SK-N-SH (cell line): ENCODE results near the gene CBS. TPM values are rescaled to one million over a fixed set of nuclear protein-coding genes. Genes with fewer than 3 reads are reported as not detected.

Source experiments
- CTCF ChIA-PET: fragments of 300-600, 350-600 bp; formaldehyde crosslinking; extraction: SDS; loops from one replicate; lab custom pipeline; 2021; lab: Yijun Ruan, JAX
- POLR2A ChIA-PET: fragments of 350-600 bp; sonication (Branson Sonifier 250); formaldehyde crosslinking; extraction: SDS; loops from one replicate; lab custom pipeline; 2020; ENCODE audit warnings: antibody characterized with exemption, inconsistent platforms; lab: Yijun Ruan, JAX
- DNase-seq: peaks from one replicate; pipeline ENCODE4 v3.0.0; 2012
- H2AFZ ChIP-seq: fragments of 200-600 bp; sonication (generic); 2 replicates; pipeline ENCODE4 v1.8.1; 2016; ENCODE audit warnings: antibody characterized with exemption, mild to moderate bottlenecking, low read depth
- H3F3A ChIP-seq: fragments of 200-600 bp; sonication (generic); replicated peaks from 2 replicates; pipeline ENCODE3; 2016; ENCODE audit warnings: antibody characterized with exemption, mild to moderate bottlenecking; ENCODE audit not compliant: insufficient read depth
- H3K27ac ChIP-seq, 2 experiments: fragments of 200-500 bp in 1 of 2; fragments of 200-600 bp in 1 of 2; sonication (Bioruptor generic) in 1 of 2; sonication (generic), shearing (Covaris generic) in 1 of 2; 2 replicates each; pipeline versions ENCODE4 v1.5.1 to v1.6.1; 2014 to 2016; ENCODE audit warnings: low read depth in 2 of 2, inconsistent platforms in 1 of 2, low read length in 1 of 2, mild to moderate bottlenecking in 1 of 2, mixed read lengths in 1 of 2
- H3K27me3 ChIP-seq: fragments of 200-600 bp; sonication (generic), shearing (Covaris generic); 2 replicates; pipeline ENCODE4 v1.6.1; 2016; ENCODE audit warnings: mixed run types; ENCODE audit not compliant: insufficient read depth
- H3K36me3 ChIP-seq, 2 experiments: fragments of 200-500 bp in 1 of 2; fragments of 200-600 bp in 1 of 2; sonication (Bioruptor generic) in 1 of 2; sonication (generic) in 1 of 2; replicated peaks in 1 of 2; 2 replicates each; pipeline versions ENCODE3 to v1.5.1; 2014 to 2016; ENCODE audit warnings: low read length in 1 of 2, mild to moderate bottlenecking in 1 of 2; ENCODE audit not compliant: insufficient read depth in 2 of 2, control insufficient read depth in 1 of 2
- H3K4me1 ChIP-seq, 2 experiments: fragments of 200-500 bp in 1 of 2; fragments of 200-600 bp in 1 of 2; sonication (Bioruptor generic) in 1 of 2; sonication (generic), shearing (Covaris generic) in 1 of 2; 2 replicates each; pipeline versions ENCODE4 v1.5.1 to v1.6.1; 2014 to 2016; ENCODE audit warnings: low read depth in 1 of 2, low read length in 1 of 2, mixed run types in 1 of 2; ENCODE audit not compliant: insufficient read depth in 2 of 2, control insufficient read depth in 1 of 2
- H3K4me2 ChIP-seq: fragments of 200-600 bp; sonication (generic), shearing (Covaris generic); 2 replicates; pipeline ENCODE4 v1.6.1; 2017; ENCODE audit warnings: mixed run types
- H3K4me3 ChIP-seq, 2 experiments: fragments of 200-500 bp in 1 of 2; fragments of 200-600 bp in 1 of 2; sonication (Bioruptor generic) in 1 of 2; sonication (generic), shearing (Covaris generic) in 1 of 2; 2 replicates each; pipeline versions ENCODE4 v1.5.1 to v1.8.1; 2014 to 2016; ENCODE audit warnings: low read depth in 2 of 2, inconsistent platforms in 1 of 2, low read length in 1 of 2, mild to moderate bottlenecking in 1 of 2, mixed read lengths in 1 of 2, moderate library complexity in 1 of 2
- H3K79me2 ChIP-seq: fragments of 200-600 bp; sonication (generic); 2 replicates; pipeline ENCODE4 v1.8.1; 2017; ENCODE audit warnings: mild to moderate bottlenecking; ENCODE audit not compliant: insufficient read depth
- H3K9ac ChIP-seq: fragments of 200-600 bp; sonication (generic); 2 replicates; pipeline ENCODE4 v1.6.1; 2017; ENCODE audit warnings: mixed run types
- H3K9me2 ChIP-seq: fragments of 200-600 bp; sonication (generic); 2 replicates; pipeline ENCODE4 v1.6.1; 2017; ENCODE audit warnings: mixed run types
- H3K9me3 ChIP-seq: fragments of 200-600 bp; sonication (generic); 2 replicates; pipeline ENCODE4 v1.6.1; 2017; ENCODE audit warnings: mixed run types, mild to moderate bottlenecking, moderate library complexity
- H4K20me1 ChIP-seq: fragments of 200-600 bp; sonication (generic); 2 replicates; pipeline ENCODE4 v1.6.1; 2017; ENCODE audit warnings: mild to moderate bottlenecking, mixed run types; ENCODE audit not compliant: insufficient read depth
- ELF1 ChIP-seq: IDR thresholded peaks from 2 replicates; pipeline ENCODE4 v1.4.0; 2012
- EP300 ChIP-seq, 2 experiments: IDR thresholded peaks; 2 replicates each; pipeline versions ENCODE4 v1.4.0 to v1.6.1; 2012; ENCODE audit warnings: borderline replicate concordance in 1 of 2, low read depth in 1 of 2, low read length in 1 of 2
- FOXM1 ChIP-seq: IDR thresholded peaks from 2 replicates; pipeline ENCODE4 v1.4.0; 2012; ENCODE audit warnings: low read depth, mild to moderate bottlenecking
- GABPA ChIP-seq: IDR thresholded peaks from 2 replicates; pipeline ENCODE4 v1.4.0; 2012; ENCODE audit warnings: low read depth, mild to moderate bottlenecking
- GATA2 ChIP-seq: sonication (generic); formaldehyde crosslinking; IDR thresholded peaks from 2 replicates; pipeline ENCODE4 v1.5.0; 2020; ENCODE audit warnings: mild to moderate bottlenecking, missing genetic modification reagents
- IRF3 ChIP-seq: fragments of 150-350 bp; IDR thresholded peaks from 2 replicates; pipeline ENCODE4 v1.6.1; 2016; ENCODE audit warnings: mild to moderate bottlenecking, low read depth, low read length
- JUND ChIP-seq: IDR thresholded peaks from 2 replicates; pipeline ENCODE4 v1.4.0; 2012
- MEF2A ChIP-seq: IDR thresholded peaks from 2 replicates; pipeline ENCODE4 v1.4.0; 2012; ENCODE audit warnings: low read depth, borderline replicate concordance
- MXI1 ChIP-seq: IDR thresholded peaks from 2 replicates; pipeline ENCODE4 v1.6.1; 2012; ENCODE audit warnings: mild to moderate bottlenecking, low read depth, low read length, improper control_type of control experiment
- NFIC ChIP-seq: IDR thresholded peaks from 2 replicates; pipeline ENCODE4 v1.4.0; 2012; ENCODE audit warnings: borderline replicate concordance
- NRF1 ChIP-seq: IDR thresholded peaks from 2 replicates; pipeline ENCODE4 v1.6.1; 2012; ENCODE audit warnings: low read depth, mild to moderate bottlenecking, low read length
- POLR2AphosphoS5 ChIP-seq: IDR thresholded peaks from 2 replicates; pipeline ENCODE4 v1.6.1; 2012; ENCODE audit warnings: low read depth, low read length
- RAD21 ChIP-seq: IDR thresholded peaks from 2 replicates; pipeline ENCODE4 v1.6.1; 2012; ENCODE audit warnings: mild to moderate bottlenecking, low read length
- RCOR1 ChIP-seq: fragments of 150-350 bp; IDR thresholded peaks from 2 replicates; pipeline ENCODE4 v1.6.1; 2017; ENCODE audit warnings: antibody characterized with exemption, low read length
- RXRA ChIP-seq: IDR thresholded peaks from 2 replicates; pipeline ENCODE4 v1.4.0; 2012; ENCODE audit warnings: low read depth, mild to moderate bottlenecking, borderline replicate concordance
- SIN3A ChIP-seq: IDR thresholded peaks from 2 replicates; pipeline ENCODE4 v1.6.1; 2012; ENCODE audit warnings: low read depth, mild to moderate bottlenecking, low read length, moderate library complexity, borderline replicate concordance
- YY1 ChIP-seq: IDR thresholded peaks from 2 replicates; pipeline ENCODE4 v1.4.0; 2012; ENCODE audit warnings: low read depth, mild to moderate bottlenecking
- WGBS: methylation state at CpG from one replicate; pipeline ENCODE4 v1.1.6; 2017; ENCODE audit warnings: low lambda C conversion rate; 5-methylcytosine and 5-hydroxymethylcytosine counted together
- polyA plus RNA-seq, 3 experiments: library from polyadenylated mRNA; depleted of rRNA; stranded (reverse); fragments of >200 nt; gene quantifications; 2 replicates each; pipeline ENCODE4 v1.2.3, GENCODE V29; 2012
- TF ChIP-seq, protein P1 (sequence below): IDR thresholded peaks from 2 replicates; pipeline ENCODE4 v1.6.1; 2012; ENCODE audit warnings: mild to moderate bottlenecking, low read depth, low read length, moderate library complexity
- TF ChIP-seq, protein P2 (sequence below): IDR thresholded peaks from 2 replicates; pipeline ENCODE4 v1.4.0; 2012; ENCODE audit warnings: low read depth
- TF ChIP-seq, protein P3 (sequence below): fragments of 150-350 bp; IDR thresholded peaks from 2 replicates; pipeline ENCODE4 v1.6.1; 2017; ENCODE audit warnings: antibody characterized with exemption, low read length, low read depth, borderline replicate concordance

Gene CBS
- polyA plus RNA-seq, 1 of the 3 experiments (the other 2 are of a cell fraction), result 15.1 TPM

DNA sequence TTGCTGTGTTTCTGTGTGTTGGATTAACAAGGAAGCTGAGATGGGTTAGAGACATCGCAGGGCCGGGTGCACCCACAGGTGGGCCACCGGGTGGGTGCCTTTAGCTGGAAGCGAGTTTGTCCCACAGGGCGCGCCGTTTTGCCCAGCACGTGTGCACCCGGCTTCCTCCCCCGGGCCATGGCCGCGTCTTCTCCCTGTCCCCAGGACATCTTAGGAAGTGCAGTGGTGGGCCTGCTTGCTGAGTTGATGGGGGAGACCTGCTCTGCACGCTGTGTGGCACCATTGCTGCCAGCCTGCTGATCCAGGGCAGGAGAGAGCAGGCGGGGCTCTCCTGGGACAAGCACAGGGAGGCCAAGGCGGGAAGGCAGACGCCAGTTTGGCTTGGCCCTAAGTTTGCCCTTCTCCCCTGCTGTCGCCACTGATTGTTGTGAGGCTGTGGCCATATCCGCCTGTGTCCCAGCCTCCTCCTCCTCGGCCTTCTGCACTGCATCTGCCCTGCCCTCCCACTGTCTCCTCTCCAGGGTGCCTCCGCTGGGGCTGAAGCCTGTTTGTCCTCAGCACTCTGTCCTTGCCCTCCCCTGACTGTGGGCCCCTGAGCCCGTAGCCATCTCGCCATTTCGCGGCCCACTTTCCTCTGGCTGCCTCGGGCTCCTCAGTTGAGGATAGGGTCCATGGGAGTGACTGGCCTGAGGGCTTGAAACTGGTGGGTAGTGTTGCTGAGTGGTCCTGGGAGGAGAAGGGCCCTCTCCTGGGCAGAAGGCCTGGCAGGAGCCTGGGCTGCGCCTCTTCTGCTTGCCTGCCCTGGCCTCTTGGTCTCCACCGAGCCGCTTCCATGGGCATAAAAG is 53.7 kb downstream of the CBS start (continued):
- TF ChIP-seq, protein P1, sequence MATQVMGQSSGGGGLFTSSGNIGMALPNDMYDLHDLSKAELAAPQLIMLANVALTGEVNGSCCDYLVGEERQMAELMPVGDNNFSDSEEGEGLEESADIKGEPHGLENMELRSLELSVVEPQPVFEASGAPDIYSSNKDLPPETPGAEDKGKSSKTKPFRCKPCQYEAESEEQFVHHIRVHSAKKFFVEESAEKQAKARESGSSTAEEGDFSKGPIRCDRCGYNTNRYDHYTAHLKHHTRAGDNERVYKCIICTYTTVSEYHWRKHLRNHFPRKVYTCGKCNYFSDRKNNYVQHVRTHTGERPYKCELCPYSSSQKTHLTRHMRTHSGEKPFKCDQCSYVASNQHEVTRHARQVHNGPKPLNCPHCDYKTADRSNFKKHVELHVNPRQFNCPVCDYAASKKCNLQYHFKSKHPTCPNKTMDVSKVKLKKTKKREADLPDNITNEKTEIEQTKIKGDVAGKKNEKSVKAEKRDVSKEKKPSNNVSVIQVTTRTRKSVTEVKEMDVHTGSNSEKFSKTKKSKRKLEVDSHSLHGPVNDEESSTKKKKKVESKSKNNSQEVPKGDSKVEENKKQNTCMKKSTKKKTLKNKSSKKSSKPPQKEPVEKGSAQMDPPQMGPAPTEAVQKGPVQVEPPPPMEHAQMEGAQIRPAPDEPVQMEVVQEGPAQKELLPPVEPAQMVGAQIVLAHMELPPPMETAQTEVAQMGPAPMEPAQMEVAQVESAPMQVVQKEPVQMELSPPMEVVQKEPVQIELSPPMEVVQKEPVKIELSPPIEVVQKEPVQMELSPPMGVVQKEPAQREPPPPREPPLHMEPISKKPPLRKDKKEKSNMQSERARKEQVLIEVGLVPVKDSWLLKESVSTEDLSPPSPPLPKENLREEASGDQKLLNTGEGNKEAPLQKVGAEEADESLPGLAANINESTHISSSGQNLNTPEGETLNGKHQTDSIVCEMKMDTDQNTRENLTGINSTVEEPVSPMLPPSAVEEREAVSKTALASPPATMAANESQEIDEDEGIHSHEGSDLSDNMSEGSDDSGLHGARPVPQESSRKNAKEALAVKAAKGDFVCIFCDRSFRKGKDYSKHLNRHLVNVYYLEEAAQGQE, result no peak

DNA sequence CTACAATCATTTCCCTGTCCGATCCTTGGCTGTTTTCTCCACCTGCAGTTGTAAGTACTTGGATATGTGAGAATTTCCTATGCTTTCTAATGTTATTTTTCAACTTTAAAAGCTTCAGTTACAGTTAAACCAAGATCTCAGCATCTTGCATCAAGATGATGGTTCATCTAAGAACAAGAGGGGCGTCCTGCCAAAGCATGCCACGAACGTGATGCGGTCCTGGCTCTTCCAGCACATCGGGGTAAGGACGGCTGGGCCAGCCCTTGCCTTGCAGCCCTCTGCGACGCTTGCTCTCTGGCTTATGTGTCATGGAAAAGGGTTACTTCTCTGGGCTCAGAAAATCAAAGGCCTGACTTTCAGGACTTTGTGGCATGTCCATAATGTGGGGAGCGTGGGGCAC is 54.4 kb downstream of the CBS start:
- H3K36me3 ChIP-seq, result peaks cover 13% of the 10 kb centered on the region in 2 experiments
- no peak overlapping the region for H2AFZ ChIP-seq
- H3K4me3 ChIP-seq, result no peak overlapping the region
- H3K4me2 ChIP-seq, result no peak overlapping the region
- no peaks in the 10 kb centered on the region for H3K9me3 ChIP-seq
- no peaks in the 10 kb centered on the region for H4K20me1 ChIP-seq
- H3K9me2 ChIP-seq, result no peaks in the 10 kb centered on the region
- TF ChIP-seq MXI1, result no peak
- TF ChIP-seq, protein P2, sequence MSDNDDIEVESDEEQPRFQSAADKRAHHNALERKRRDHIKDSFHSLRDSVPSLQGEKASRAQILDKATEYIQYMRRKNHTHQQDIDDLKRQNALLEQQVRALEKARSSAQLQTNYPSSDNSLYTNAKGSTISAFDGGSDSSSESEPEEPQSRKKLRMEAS, result no peak
- TF ChIP-seq, protein P3, sequence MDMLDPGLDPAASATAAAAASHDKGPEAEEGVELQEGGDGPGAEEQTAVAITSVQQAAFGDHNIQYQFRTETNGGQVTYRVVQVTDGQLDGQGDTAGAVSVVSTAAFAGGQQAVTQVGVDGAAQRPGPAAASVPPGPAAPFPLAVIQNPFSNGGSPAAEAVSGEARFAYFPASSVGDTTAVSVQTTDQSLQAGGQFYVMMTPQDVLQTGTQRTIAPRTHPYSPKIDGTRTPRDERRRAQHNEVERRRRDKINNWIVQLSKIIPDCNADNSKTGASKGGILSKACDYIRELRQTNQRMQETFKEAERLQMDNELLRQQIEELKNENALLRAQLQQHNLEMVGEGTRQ, result no peak
- no peak for TF ChIP-seq NFIC
- TF ChIP-seq SIN3A, result no peak
- TF ChIP-seq JUND, result no peak
- TF ChIP-seq GABPA, result no peak
- no peak for TF ChIP-seq MEF2A
- no peak for TF ChIP-seq RXRA
- TF ChIP-seq GATA2, result no peak
- no peak for TF ChIP-seq ELF1
- no peak for TF ChIP-seq POLR2AphosphoS5
- no peak for TF ChIP-seq IRF3
- TF ChIP-seq RCOR1, result no peak
- no peak for TF ChIP-seq YY1
- TF ChIP-seq NRF1, result no peak
- no peak for TF ChIP-seq RAD21
- no peak for TF ChIP-seq EP300 (IDR thresholded peaks at IDR 0.05; ENCODE audit: borderline replicate concordance in 1 of 2, low read depth in 1 of 2, low read length in 1 of 2)
- no peak for TF ChIP-seq FOXM1
- no peak overlapping the region for H3K9ac ChIP-seq
- no peaks in the 10 kb centered on the region for H3K27me3 ChIP-seq
- DNase-seq, result no peak
- 95% methylated on average over 9 of the region's 10 CpGs for WGBS
- peaks cover 0 to 11% of the 10 kb centered on the region in 2 experiments; a peak in 2 of 4 replicates for H3K4me1 ChIP-seq
- no peaks in the 10 kb centered on the region for H3K79me2 ChIP-seq
- no peaks in the 10 kb centered on the region for H3F3A ChIP-seq
- ChIA-PET CTCF (no interaction called here), POLR2A (no interaction called here)
- no peak overlapping the region for H3K27ac ChIP-seq
